T1000 (cell line): Measurements from ENCODE around the gene SPEF1.
"Not testable (repeated sequence)": the region's sequence is repeated elsewhere in the genome, so short reads cannot be mapped to it uniquely, and the experiment has no call there.

Experiments
- DNase-seq: peaks from one replicate; lab custom pipeline; 2025; ENCODE audit warnings: mixed read lengths; lab: John Stamatoyannopoulos, UW

The SPEF1 gene

DNA sequence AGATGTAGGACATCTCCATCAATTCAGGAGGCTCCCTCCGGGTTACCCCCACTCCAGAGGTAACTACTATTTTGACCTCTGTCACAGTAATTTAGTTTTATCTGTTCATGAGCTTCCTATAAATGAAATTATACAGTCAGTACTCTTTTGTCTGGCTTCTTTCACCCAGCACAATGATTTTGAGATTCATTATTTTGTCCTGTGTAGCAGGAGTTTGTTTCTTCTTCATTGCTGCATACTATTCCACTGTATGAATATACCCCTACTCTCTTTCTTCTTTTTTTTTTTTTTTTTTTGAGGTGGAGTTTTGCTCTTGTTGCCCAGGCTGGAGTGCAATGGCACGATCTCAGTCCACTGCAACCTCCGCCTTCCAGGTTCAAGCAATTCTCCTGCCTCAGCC lies 27.3 kb upstream of the SPEF1 start:
- no peak for DNase-seq

DNA sequence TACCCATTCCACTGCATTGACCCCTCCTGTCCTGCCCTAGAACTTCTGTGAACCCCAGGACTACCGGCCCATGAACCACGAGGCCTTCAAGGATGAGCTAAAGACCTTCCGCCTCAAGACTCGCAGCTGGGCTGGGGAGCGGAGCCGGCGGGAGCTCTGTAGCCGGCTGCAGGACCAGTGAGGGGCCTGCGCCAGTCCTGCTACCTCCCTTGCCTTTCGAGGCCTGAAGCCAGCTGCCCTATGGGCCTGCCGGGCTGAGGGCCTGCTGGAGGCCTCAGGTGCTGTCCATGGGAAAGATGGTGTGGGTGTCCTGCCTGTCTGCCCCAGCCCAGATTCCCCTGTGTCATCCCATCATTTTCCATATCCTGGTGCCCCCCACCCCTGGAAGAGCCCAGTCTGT lies 23.5 kb upstream of the SPEF1 start:
- no peak for DNase-seq

DNA sequence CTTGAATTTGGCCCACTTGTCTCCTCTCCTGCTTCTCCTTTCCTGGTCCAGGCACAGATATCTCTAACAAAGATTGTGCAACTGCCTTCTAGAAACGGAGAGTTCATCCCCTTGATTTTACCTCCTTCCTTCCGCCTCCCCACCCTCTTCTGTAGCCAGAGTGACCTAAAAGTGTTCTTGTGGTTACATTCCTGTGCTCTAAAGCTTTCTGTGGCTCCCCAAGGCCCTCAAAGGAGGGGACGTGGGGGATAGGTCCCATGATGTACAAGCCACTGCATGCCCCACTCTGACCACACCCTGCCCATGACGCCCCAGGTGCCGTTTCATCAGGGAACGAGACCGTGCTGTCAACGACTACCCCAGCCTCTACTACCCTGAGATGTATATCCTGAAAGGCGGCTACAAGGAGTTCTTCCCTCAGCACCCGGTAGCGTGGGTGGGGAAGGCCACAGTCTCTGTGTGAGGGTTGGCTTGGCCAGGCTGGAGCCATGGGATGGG lies 23.1 kb upstream of the SPEF1 start:
- no peak for DNase-seq

DNA sequence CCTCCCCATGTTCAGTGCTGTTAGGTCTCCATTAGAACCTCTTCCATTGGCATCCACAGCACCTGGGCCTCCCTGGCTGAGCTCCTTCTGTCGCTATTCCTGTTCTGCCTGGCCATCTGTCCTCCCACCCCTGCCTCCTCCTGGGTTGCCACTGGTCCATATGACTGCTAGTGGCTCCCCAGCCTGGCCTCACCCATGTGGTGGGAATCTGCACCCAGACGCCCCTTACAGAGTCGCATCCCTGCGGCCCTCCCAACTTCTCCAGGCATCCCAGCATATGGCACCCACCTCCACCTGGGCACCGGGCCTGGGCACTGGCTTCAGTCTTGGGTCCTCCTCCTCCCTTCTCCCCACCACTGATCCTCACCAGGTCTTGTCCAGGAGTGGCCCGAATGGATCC lies 22.6 kb upstream of the SPEF1 start:
- DNase-seq: no peak

DNA sequence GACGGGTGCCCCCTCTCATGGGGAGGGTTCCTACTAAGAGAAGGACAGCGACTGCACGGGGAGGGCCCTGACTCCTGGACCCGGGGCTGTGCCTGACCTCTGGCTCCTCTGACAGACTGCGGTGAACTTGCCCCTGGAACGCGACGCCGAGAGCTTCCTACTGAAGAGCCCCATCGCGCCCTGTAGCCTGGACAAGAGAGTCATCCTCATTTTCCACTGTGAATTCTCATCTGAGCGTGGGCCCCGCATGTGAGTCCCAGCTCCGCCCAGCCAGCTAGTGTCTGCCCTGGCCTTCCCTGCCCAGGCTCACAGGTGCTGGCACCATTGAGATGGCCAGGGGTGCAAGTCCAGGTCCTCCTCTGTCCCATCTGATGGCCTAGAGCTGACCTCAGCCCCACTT lies 22.0 kb upstream of the SPEF1 start:
- DNase-seq: no peak

DNA sequence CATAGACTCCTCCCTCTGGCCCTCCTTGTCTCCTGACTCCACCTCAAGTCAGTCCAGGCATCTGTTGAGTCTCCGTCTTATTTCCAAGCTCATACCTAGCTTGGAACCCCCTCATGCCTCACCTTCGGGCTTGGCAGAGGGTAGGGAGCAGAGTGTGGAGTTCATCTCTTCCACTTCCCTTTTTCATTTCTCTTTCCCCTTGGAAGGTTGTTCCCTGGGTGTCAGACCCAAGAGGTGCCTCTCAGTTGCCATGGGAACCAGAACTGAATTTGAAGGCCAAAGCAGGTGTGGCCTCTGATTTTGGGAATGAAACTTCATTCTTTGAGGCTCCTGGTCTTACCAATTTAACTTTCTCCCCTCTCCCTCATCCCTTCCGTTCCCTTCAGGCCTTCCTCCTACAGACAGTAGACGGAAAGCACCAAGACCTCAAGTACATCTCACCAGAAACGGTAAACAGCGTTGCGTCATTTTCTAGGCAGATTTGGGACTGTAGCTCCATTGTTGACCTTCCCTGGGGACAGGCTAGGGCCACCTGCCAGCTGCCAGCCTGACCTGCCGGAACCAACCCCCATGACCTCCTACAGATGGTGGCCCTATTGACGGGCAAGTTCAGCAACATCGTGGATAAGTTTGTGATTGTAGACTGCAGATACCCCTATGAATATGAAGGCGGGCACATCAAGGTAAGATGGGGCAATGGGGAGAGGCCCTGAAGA lies 21.4 kb upstream of the SPEF1 start:
- no peak for DNase-seq

DNA sequence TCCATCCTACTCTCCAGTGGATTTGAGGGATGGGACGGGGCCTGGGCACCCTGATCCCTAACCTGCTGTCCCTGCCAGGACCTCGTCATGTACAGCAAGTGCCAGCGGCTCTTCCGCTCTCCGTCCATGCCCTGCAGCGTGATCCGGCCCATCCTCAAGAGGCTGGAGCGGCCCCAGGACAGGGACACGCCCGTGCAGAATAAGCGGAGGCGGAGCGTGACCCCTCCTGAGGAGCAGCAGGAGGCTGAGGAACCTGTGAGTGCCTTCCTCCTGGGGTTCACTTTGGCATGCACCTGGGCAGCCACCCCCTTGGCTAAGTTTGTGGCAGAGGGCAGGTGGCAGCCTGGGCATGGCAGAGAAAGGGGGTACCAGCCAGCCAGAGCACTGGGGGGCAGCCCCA lies 20.6 kb upstream of the SPEF1 start:
- no peak for DNase-seq

DNA sequence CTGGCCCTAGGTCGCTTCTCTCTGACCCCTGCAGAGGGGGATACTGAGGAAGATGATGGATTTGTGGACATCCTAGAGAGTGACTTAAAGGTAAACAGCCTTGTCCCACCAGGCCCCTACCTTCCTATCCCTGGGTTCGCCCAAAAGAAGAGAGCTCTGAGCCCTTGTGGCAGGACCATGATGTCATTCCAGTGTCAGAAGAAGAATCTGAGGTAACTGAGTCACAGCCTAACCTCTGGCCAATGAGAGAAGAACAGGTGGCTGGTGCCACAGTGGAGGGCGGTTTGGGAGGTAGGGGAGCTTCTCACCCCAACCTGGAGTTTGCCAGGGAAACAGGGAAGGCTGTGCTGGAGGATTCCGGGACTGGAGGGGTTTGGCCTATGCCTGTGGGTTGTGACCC lies 20.1 kb upstream of the SPEF1 start:
- DNase-seq: no peak

DNA sequence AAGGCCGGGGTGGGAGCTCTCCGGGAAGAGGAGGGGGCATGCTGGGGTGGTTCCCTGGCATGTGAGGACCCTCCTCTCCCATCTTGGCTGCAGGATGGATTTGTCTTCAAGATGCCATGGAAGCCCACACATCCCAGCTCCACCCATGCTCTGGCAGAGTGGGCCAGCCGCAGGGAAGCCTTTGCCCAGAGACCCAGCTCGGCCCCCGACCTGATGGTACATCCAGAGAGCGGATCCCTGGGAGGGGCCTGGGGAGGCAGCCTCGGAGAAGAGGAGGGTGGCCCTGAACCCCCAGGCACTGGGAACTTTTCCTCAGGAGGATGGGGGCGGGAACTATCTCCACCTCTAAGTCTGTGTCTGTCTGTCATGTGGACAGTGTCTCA lies 19.6 kb upstream of the SPEF1 start:
- DNase-seq: no peak

DNA sequence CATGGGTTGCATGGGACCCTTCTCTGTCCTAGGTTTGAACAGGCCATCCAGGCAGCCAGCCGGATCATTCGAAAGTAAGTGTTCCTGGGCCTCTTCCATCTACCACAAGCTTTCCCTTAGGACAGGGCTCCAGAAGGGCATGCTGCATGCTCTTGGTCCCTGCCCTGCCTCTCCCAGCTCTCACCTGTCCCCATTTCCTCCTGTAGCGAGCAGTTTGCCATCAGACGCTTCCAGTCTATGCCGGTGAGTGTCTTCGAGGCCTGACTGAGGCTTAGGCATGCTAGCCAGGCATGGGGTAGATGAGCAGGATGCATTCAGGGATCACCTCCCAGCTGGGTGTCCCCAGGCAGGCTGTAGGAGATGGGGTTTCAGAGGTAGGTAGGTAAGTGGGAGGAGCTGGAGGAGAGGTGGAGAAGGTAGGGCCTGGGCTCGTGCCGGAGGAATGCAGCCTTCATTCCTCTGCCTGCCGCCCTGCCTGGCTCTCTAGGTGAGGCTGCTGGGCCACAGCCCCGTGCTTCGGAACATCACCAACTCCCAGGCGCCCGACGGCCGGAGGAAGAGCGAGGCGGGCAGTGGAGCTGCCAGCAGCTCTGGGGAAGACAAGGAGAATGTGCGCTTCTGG lies 19.1 kb upstream of the SPEF1 start:
- DNase-seq: no peak

DNA sequence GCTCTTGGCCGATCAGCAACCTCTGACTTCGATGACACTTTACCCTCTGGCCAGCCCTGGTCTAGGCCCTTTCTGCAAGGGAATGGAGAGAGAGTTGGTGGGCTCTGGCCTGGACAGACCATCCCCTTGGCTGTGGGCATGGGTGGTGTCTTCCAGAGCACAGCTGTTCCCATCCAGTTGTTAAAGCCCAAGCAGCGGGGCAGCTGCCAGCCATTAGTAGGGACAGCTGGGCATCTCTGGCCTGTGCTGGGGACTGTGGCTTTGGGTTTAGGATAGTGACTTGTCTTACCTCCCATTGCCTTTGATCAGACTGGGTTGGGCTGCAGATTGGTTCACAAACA lies 17.6 kb upstream of the SPEF1 start:
- no peak for DNase-seq

DNA sequence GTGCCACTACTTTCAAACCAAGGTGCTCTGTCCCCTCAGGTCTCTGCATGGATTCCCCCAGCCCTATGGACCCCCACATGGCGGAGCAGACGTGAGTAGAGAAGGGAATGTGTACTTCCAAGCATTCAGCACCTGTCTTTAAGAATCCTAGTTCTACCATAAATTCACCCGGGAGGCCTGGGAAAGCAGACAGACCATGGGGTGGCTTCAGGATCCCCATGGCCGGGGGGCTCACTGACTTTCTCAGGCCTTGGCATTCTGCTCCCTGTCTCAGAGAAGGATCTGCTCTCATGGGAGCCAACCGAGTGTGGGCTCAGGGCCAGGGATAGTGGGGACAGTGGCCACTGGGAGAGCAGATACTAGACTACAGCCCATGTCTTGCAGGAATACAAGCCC lies 17.1 kb upstream of the SPEF1 start:
- DNase-seq: no peak

DNA sequence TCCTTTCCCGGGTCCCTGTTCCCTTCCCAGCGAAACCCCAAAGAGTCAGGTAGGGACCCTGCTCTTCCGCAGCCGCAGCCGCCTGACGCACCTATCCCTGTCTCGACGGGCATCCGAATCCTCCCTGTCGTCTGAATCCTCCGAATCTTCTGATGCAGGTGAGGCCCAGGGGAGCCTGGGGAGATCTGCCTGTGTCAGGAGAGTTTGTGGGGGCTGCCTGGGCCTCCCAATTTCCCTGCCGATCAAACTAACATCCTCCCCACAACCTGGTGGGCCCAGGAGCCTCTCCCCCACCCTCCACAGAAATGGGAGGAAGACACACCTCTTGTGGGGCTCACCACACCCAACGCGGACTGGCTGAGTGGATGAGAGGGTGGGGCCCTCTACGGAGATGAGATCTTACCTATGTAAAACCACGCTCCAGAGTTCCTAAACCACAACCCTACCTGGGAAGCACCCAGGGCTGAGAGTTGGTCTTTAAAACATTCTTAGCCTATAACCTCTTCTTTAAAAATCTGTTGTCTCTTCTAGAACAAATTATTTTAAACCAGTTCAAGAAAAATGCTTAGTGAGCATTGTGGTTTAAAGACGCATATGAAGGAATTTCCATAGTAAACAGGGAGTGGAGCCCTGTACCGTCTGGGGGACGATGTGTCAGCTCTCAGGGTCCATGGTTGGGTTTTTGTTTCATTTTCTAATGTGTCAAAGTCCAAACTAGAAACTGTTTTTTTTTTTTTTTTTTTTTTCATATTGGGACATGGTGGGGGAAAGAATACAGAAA lies 16.5 kb upstream of the SPEF1 start:
- no peak for DNase-seq

DNA sequence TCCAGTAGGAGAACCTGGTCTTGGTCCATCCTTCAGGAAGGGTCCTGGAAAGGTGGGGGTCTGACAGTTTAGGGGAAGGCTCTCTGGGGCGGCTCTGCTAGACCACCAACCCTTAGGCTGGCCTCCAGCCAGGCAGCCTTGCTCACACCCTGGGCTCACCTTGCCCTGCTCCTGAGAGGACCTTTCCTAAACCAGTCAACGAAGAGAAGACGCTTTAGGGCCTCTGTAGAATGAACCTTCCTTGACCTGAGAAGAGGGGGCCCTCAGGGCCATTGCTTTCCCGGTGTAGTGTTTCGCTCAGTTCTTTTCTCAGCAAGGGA lies 15.9 kb upstream of the SPEF1 start:
- DNase-seq: no peak

DNA sequence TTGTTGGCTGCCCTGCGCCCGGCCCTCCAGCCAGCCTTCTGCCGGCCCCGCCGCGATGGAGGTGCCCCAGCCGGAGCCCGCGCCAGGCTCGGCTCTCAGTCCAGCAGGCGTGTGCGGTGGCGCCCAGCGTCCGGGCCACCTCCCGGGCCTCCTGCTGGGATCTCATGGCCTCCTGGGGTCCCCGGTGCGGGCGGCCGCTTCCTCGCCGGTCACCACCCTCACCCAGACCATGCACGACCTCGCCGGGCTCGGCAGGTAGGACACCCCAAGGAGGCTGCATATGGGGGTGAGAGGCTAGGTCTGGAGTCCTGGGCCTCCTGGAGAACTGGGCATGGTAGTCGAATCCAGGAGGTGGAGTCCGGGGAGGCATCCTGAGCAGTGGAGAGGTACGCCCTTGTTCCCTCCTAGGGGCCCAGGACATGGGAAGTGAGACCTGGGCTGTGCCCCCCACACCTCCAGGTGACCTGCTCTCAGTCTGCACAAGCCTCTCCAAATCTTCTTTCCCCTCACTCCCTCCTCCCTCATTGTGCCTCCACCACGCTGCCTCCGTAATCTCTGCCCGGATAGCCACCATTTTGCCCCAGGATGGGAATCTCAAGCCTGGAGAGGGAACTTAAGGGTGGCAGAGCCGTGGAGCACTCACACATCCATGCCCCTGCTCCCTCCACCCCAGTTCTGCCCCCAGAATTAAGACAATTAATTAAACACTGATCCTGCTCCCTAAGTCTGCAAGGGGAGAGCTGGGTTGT lies 15.4 kb upstream of the SPEF1 start:
- DNase-seq: no peak

DNA sequence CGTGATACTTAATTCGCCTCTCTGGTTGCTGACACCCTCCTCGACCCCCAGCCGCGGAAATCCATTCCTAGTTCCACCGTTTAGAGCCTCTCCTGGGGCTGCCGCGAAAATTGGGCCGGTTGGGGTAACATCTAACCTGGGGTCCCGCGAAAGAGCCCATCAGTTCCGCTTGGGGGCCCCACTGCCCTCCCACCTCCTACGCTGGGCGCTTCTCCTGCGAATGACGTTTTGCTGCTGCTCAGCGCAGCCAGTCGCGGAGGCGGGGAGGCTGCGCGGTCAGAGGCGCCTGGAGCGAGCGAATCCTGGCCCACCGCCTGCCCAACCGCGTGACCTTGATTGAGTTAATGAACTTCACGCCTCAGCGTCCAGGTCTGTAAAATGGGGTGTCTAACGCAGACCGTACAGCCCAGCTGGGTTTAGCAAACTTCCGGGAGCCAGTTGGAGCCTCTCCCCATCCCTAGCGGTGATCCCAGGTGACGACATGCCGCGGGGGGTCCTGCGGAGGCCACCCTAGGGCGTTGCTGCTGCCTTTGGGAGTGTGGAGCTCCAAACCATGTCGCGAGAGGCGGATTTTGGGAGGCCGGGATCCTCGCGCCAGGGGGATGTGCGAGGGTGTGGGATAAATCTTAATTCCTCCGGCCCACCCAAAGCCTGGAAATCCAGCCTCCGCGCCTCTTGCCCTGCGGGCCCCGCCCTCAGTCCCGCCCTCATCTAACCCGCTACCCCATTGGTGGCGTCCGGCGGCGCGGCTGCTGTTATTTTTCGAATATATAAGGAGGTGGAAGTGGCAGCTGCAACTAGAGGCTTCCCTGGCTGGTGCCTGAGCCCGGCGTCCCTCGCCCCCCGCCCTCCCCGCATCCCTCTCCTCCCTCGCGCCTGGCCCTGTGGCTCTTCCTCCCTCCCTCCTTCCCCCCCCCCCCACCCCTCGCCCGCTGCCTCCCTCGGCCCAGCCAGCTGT lies 14.5 kb upstream of the SPEF1 start, which contains the start of gene CDC25B:
CDC25B (plus strand) TSS at position 800 of the 958 bp plus-strand sequence. CDS start 222 bp downstream, outside the sequence.
- DNase-seq: peak; percentile 87

DNA sequence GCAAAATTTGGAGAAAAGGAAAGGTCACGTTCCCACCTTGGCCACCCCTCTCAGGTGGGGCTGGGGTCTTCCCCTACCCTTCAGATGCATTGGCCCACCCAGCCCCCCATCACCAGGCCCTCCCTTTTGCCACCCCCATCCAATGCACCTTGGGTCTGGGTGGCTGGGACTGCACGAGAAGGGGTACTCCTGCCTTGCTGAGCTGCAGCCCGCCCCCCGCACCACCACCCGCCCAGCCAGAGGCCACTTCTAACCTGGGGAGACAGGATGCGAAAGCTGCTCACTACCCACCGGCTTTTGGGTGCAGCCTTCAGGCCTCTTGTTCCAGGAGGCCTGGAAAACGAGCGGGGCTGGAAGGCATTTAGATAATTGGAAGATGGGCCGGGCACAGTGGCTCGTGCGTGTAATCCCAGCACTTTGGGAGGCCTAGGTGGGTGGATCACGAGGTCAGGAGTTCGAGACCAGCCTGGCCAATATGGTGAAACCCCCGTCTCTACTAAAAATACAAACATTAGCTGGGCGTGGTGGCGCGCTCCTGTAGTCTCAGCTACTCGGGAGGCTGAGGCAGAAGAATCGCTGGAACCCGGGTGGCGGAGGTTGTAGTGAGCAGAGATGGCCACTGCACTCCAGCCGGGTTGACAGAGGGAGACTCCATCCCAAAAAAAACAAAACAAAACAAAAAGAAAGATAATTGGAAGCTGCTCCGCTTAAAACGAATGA lies 13.6 kb upstream of the SPEF1 start:
- DNase-seq: no peak

DNA sequence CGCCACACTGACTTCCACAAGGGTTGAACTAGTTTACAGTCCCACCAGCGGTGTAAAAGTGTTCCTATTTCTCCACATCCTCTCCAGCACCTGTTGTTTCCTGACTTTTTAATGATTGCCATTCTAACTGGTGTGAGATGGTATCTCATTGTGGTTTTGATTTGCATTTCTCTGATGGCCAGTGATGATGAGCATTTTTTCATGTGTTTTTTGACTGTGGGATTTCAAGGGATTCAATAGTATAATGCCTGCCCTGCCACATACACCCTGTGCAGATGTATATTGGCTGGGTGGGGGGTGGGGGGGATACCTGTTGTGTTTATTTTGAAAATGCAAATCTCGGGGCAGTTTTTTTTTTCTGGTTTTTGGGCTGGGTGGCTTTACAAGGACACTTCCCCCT lies 12.9 kb upstream of the SPEF1 start:
- DNase-seq: not testable (repeated sequence)

DNA sequence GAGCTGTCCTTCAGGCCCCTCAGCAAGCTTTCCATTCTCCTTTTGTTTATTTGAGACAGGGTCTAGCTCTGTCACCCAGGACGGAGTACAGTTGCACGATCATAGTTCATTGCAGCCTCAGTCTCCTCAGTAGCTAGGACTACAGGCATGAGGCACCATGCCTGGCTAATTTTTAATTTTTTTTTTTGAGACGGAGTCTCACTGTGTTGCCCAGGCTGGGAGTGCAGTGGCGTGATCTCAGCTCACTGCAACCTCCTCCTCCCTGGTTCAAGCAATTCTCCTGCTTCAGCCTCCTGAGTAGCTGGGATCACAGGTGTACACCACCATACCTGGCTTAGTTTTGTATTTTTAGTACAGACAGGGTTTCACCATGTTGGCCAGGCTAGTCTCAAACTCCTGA lies 8.0 kb upstream of the SPEF1 start:
- not testable (repeated sequence) for DNase-seq

DNA sequence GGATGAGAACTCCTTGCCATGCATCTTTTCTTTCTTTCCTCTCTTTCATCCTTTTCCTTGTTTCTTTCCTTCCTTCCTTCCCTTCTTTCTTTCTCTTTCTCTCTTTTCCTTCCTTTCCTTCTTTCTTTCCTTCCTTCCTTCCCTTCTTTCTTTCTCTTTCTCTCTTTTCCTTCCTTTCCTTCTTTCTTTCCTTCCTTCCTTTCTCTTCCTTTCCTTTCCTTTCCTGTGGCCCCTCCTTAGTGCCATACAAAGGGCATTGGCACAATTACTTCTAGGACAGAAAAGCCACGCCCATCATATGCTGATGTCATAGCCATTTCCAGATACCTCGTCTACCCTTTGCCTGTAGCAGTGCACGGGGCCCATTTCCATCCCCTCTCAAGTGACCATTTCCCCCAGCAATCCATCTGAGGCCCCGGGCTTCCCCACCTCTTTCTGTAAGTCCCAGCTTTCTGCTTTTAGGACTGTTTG lies 7.5 kb upstream of the SPEF1 start:
- DNase-seq: peak; percentile 2
